Placental pericyte (primary cell): ENCODE measurements around the gene CAMP. TPM values are rescaled to one million over a fixed set of nuclear protein-coding genes. Genes with fewer than 3 reads are reported as not detected.

ENCODE experiments used
- small RNA-seq: library from RNA; depleted of rRNA; stranded (forward); fragments of <200 nt; gene quantifications from one replicate; pipeline ENCODE3, GENCODE V24; 2012; ENCODE audit warnings: low replicate concordance
- total RNA-seq: library from RNA; depleted of rRNA; stranded (reverse); fragments of >200 nt; gene quantifications from 2 replicates; pipeline ENCODE4 v1.2.3, GENCODE V29; 2012

Gene CAMP
- total RNA-seq, result not detected in 2 replicates

GRCh38 chr3:48222616-48223513 lies at the start of gene CAMP:
Gene CAMP (plus strand): TSS chr3:48223495. CDS start chr3:48223512, 17 bp downstream.

GRCh38 chr3:48188266-48189201 lies 34.8 kb upstream of the CAMP start, which contains the start of gene CDC25A:
Gene CDC25A (minus strand): TSS chr3:48188417. CDS start chr3:48187947, 470 bp downstream.

Small RNA genes lying within 50 kb of the gene (small RNA-seq; reads per million reads assigned to genes)
- not detected for gene MIR4443
- not detected for gene NDUFB1P1
- not detected for gene RNU7-128P

Other genes with a start within 250 kb of the CAMP start
- gene MAP4, start 207.1 kb upstream of the CAMP start, total RNA-seq, result 145 and 161 TPM in 2 replicates
- gene CDC25A, start 35.1 kb upstream of the CAMP start, total RNA-seq, result 3.7 and 32.4 TPM in 2 replicates
- 5.0 and 5.7 TPM in 2 replicates for gene ZNF589, start 17.6 kb downstream of the CAMP start, total RNA-seq
- gene NME6, start 77.9 kb downstream of the CAMP start, total RNA-seq, result 33.5 and 37.4 TPM in 2 replicates
- gene SPINK8, start 110.2 kb downstream of the CAMP start, total RNA-seq, result not detected in 2 replicates
- not detected in 2 replicates for gene FBXW12, start 148.7 kb downstream of the CAMP start, total RNA-seq
- gene PLXNB1, start 206.6 kb downstream of the CAMP start, total RNA-seq, result 16.9 and 37.4 TPM in 2 replicates
- gene CCDC51, start 216.6 kb downstream of the CAMP start, total RNA-seq, result 15.3 and 17.1 TPM in 2 replicates
- 108 and 139 TPM in 2 replicates for gene TMA7, start 216.8 kb downstream of the CAMP start, total RNA-seq
- 3.1 and 15.2 TPM in 2 replicates for gene ATRIP, start 223.2 kb downstream of the CAMP start, total RNA-seq